Uterus (tissue), 2 donors: Measurements from ENCODE around the gene BDKRB2.

Experiments used
- CTCF ChIP-seq, 4 experiments: fragments of 200-600 bp in 2 of 4; fragments of 450-650 bp in 2 of 4; sonication (generic) in 2 of 4; IDR thresholded peaks; one replicate each; pipeline ENCODE4 v1.5.1; 2016 to 2019; ENCODE audit warnings: antibody characterized with exemption in 4 of 4, mild to moderate bottlenecking in 2 of 4, moderate library complexity in 1 of 4
- POLR2A ChIP-seq, 2 donors: fragments of 450-650 bp; IDR thresholded peaks; one replicate each; pipeline ENCODE4 v1.6.1; 2016; ENCODE audit warnings: antibody characterized with exemption in 2 of 2, mild to moderate bottlenecking in 1 of 2, moderate library complexity in 1 of 2

- TF ChIP-seq CTCF (IDR thresholded peaks at IDR 0.05) (no peak), POLR2A (IDR thresholded peaks at IDR 0.05) (no peak)
Observed at GRCh38 chr14:96197163-96197852, 7.3 kb upstream of the BDKRB2 start.
